SK-N-SH (cell line): ENCODE results near the gene ZDHHC14. TPM values are rescaled to one million over a fixed set of nuclear protein-coding genes. Genes with fewer than 3 reads are reported as not detected.

Experiments
- CTCF ChIA-PET: fragments of 300-600, 350-600 bp; formaldehyde crosslinking; extraction: SDS; loops from one replicate; lab custom pipeline; 2021; lab: Yijun Ruan, JAX
- POLR2A ChIA-PET: fragments of 350-600 bp; sonication (Branson Sonifier 250); formaldehyde crosslinking; extraction: SDS; loops from one replicate; lab custom pipeline; 2020; ENCODE audit warnings: antibody characterized with exemption, inconsistent platforms; lab: Yijun Ruan, JAX
- DNase-seq: peaks from one replicate; pipeline ENCODE4 v3.0.0; 2012
- H2AFZ ChIP-seq: fragments of 200-600 bp; sonication (generic); 2 replicates; pipeline ENCODE4 v1.8.1; 2016; ENCODE audit warnings: antibody characterized with exemption, mild to moderate bottlenecking, low read depth
- H3F3A ChIP-seq: fragments of 200-600 bp; sonication (generic); replicated peaks from 2 replicates; pipeline ENCODE3; 2016; ENCODE audit warnings: antibody characterized with exemption, mild to moderate bottlenecking; ENCODE audit not compliant: insufficient read depth
- H3K27ac ChIP-seq, 2 experiments: fragments of 200-500 bp in 1 of 2; fragments of 200-600 bp in 1 of 2; sonication (Bioruptor generic) in 1 of 2; sonication (generic), shearing (Covaris generic) in 1 of 2; 2 replicates each; pipeline versions ENCODE4 v1.5.1 to v1.6.1; 2014 to 2016; ENCODE audit warnings: low read depth in 2 of 2, inconsistent platforms in 1 of 2, low read length in 1 of 2, mild to moderate bottlenecking in 1 of 2, mixed read lengths in 1 of 2
- H3K27me3 ChIP-seq: fragments of 200-600 bp; sonication (generic), shearing (Covaris generic); 2 replicates; pipeline ENCODE4 v1.6.1; 2016; ENCODE audit warnings: mixed run types; ENCODE audit not compliant: insufficient read depth
- H3K36me3 ChIP-seq, 2 experiments: fragments of 200-500 bp in 1 of 2; fragments of 200-600 bp in 1 of 2; sonication (Bioruptor generic) in 1 of 2; sonication (generic) in 1 of 2; replicated peaks in 1 of 2; 2 replicates each; pipeline versions ENCODE3 to v1.5.1; 2014 to 2016; ENCODE audit warnings: low read length in 1 of 2, mild to moderate bottlenecking in 1 of 2; ENCODE audit not compliant: insufficient read depth in 2 of 2, control insufficient read depth in 1 of 2
- H3K4me1 ChIP-seq, 2 experiments: fragments of 200-500 bp in 1 of 2; fragments of 200-600 bp in 1 of 2; sonication (Bioruptor generic) in 1 of 2; sonication (generic), shearing (Covaris generic) in 1 of 2; 2 replicates each; pipeline versions ENCODE4 v1.5.1 to v1.6.1; 2014 to 2016; ENCODE audit warnings: low read depth in 1 of 2, low read length in 1 of 2, mixed run types in 1 of 2; ENCODE audit not compliant: insufficient read depth in 2 of 2, control insufficient read depth in 1 of 2
- H3K4me2 ChIP-seq: fragments of 200-600 bp; sonication (generic), shearing (Covaris generic); 2 replicates; pipeline ENCODE4 v1.6.1; 2017; ENCODE audit warnings: mixed run types
- H3K4me3 ChIP-seq, 2 experiments: fragments of 200-500 bp in 1 of 2; fragments of 200-600 bp in 1 of 2; sonication (Bioruptor generic) in 1 of 2; sonication (generic), shearing (Covaris generic) in 1 of 2; 2 replicates each; pipeline versions ENCODE4 v1.5.1 to v1.8.1; 2014 to 2016; ENCODE audit warnings: low read depth in 2 of 2, inconsistent platforms in 1 of 2, low read length in 1 of 2, mild to moderate bottlenecking in 1 of 2, mixed read lengths in 1 of 2, moderate library complexity in 1 of 2
- H3K79me2 ChIP-seq: fragments of 200-600 bp; sonication (generic); 2 replicates; pipeline ENCODE4 v1.8.1; 2017; ENCODE audit warnings: mild to moderate bottlenecking; ENCODE audit not compliant: insufficient read depth
- H3K9ac ChIP-seq: fragments of 200-600 bp; sonication (generic); 2 replicates; pipeline ENCODE4 v1.6.1; 2017; ENCODE audit warnings: mixed run types
- H3K9me2 ChIP-seq: fragments of 200-600 bp; sonication (generic); 2 replicates; pipeline ENCODE4 v1.6.1; 2017; ENCODE audit warnings: mixed run types
- H3K9me3 ChIP-seq: fragments of 200-600 bp; sonication (generic); 2 replicates; pipeline ENCODE4 v1.6.1; 2017; ENCODE audit warnings: mixed run types, mild to moderate bottlenecking, moderate library complexity
- H4K20me1 ChIP-seq: fragments of 200-600 bp; sonication (generic); 2 replicates; pipeline ENCODE4 v1.6.1; 2017; ENCODE audit warnings: mild to moderate bottlenecking, mixed run types; ENCODE audit not compliant: insufficient read depth
- EP300 ChIP-seq, 2 experiments: IDR thresholded peaks; 2 replicates each; pipeline versions ENCODE4 v1.4.0 to v1.6.1; 2012; ENCODE audit warnings: borderline replicate concordance in 1 of 2, low read depth in 1 of 2, low read length in 1 of 2
- FOXJ3 ChIP-seq: sonication (generic); formaldehyde crosslinking; IDR thresholded peaks from 2 replicates; pipeline ENCODE4 v1.5.1; 2020; ENCODE audit warnings: mild to moderate bottlenecking, missing genetic modification reagents
- GABPA ChIP-seq: IDR thresholded peaks from 2 replicates; pipeline ENCODE4 v1.4.0; 2012; ENCODE audit warnings: low read depth, mild to moderate bottlenecking
- GATA2 ChIP-seq: sonication (generic); formaldehyde crosslinking; IDR thresholded peaks from 2 replicates; pipeline ENCODE4 v1.5.0; 2020; ENCODE audit warnings: mild to moderate bottlenecking, missing genetic modification reagents
- NFIC ChIP-seq: IDR thresholded peaks from 2 replicates; pipeline ENCODE4 v1.4.0; 2012; ENCODE audit warnings: borderline replicate concordance
- REST ChIP-seq: IDR thresholded peaks from 2 replicates; pipeline ENCODE4 v1.6.1; 2012; ENCODE audit warnings: mild to moderate bottlenecking, low read depth, low read length, moderate library complexity
- RFX5 ChIP-seq: IDR thresholded peaks from 2 replicates; pipeline ENCODE4 v1.6.1; 2012; ENCODE audit warnings: mild to moderate bottlenecking, improper control_type of control experiment, low read length
- ZBTB33 ChIP-seq: IDR thresholded peaks from 2 replicates; pipeline ENCODE4 v1.4.0; 2012; ENCODE audit warnings: low read depth, borderline replicate concordance
- WGBS: methylation state at CpG from one replicate; pipeline ENCODE4 v1.1.6; 2017; ENCODE audit warnings: low lambda C conversion rate; 5-methylcytosine and 5-hydroxymethylcytosine counted together
- polyA plus RNA-seq, 3 experiments: library from polyadenylated mRNA; depleted of rRNA; stranded (reverse); fragments of >200 nt; gene quantifications; 2 replicates each; pipeline ENCODE4 v1.2.3, GENCODE V29; 2012

The ZDHHC14 gene
- polyA plus RNA-seq, 1 of the 3 experiments (the other 2 are of a cell fraction): 5.4 TPM

- Histone ChIP-seq H4K20me1 (no peaks in the 10 kb centered on the region), H3K27me3 (no peaks in the 10 kb centered on the region), H3K27ac (no peak overlapping the region), H3K9me3 (no peaks in the 10 kb centered on the region), H3F3A (no peaks in the 10 kb centered on the region), H3K36me3 (no peaks in the 10 kb centered on the region), H3K9me2 (no peaks in the 10 kb centered on the region), H3K4me3 (no peak overlapping the region), H3K4me1 (peaks cover 0 to 2% of the 10 kb centered on the region in 2 experiments; a peak in 2 of 4 replicates), H3K9ac (no peak overlapping the region), H2AFZ (no peak overlapping the region), H3K79me2 (no peaks in the 10 kb centered on the region), H3K4me2 (no peak overlapping the region)
- no peak for DNase-seq
- POLR2A ChIA-PET: no interaction called here
- CTCF ChIA-PET: no interaction called here
- WGBS: 93% methylated on average over 3 of the region's 3 CpGs
- TF ChIP-seq EP300 (IDR thresholded peaks at IDR 0.05; ENCODE audit: borderline replicate concordance in 1 of 2, low read depth in 1 of 2, low read length in 1 of 2) (no peak), REST (no peak), GABPA (no peak), NFIC (no peak), RFX5 (no peak), FOXJ3 (CRISPR knock-in tag) (no peak)
These were observed 188.6 kb downstream of the ZDHHC14 start for GRCh38 chr6:157569543-157569942.

- no peaks in the 10 kb centered on the region for H3K9me2 ChIP-seq
- no peaks in the 10 kb centered on the region for H3F3A ChIP-seq
- no peak overlapping the region for H3K4me3 ChIP-seq
- H3K4me2 ChIP-seq: no peak overlapping the region
- 64% methylated on average over 4 of the region's 4 CpGs for WGBS
- no peak overlapping the region for H3K9ac ChIP-seq
- TF ChIP-seq ZBTB33 (no peak), GATA2 (CRISPR knock-in tag) (peak; percentile 76)
- TF ChIP-seq, all 33 proteins: peak for 1
- Histone ChIP-seq H3K4me1 (peaks cover 0 to 2% of the 10 kb centered on the region in 2 experiments; a peak in 2 of 4 replicates), H3K36me3 (no peaks in the 10 kb centered on the region), H3K79me2 (no peaks in the 10 kb centered on the region), H2AFZ (no peak overlapping the region), H3K9me3 (no peaks in the 10 kb centered on the region), H3K27ac (no peak overlapping the region), H3K27me3 (no peaks in the 10 kb centered on the region), H4K20me1 (no peaks in the 10 kb centered on the region)
- no peak for DNase-seq
- CTCF ChIA-PET: no interaction called here
- POLR2A ChIA-PET: no interaction called here
These were observed 189.1 kb downstream of the ZDHHC14 start for GRCh38 chr6:157570104-157570503.
